ACC112 (cell line): ENCODE results near the gene LRRK1.

Experiments used
- H2AFZ ChIP-seq: fragments of 200-600 bp; sonication (generic); one replicate; pipeline ENCODE4 v1.6.0; 2017; ENCODE audit warnings: antibody characterized with exemption, low read length; ENCODE audit not compliant: unreplicated experiment
- H3K27ac ChIP-seq: fragments of 200-600 bp; sonication (generic); 2 replicates; pipeline ENCODE4 v1.5.1; 2014; ENCODE audit warnings: low read depth, mild to moderate bottlenecking, antibody characterized with exemption, low read length, moderate library complexity
- H3K27me3 ChIP-seq: fragments of 200-600 bp; sonication (generic); 2 replicates; pipeline ENCODE4 v1.6.1; 2014; ENCODE audit warnings: mild to moderate bottlenecking, antibody characterized with exemption, low read length, moderate library complexity, mixed read lengths; ENCODE audit not compliant: insufficient read depth
- H3K36me3 ChIP-seq: fragments of 200-600 bp; sonication (generic); 2 replicates; pipeline ENCODE4 v1.6.1; 2016; ENCODE audit warnings: mild to moderate bottlenecking, antibody characterized with exemption, low read length, moderate library complexity, mixed read lengths; ENCODE audit not compliant: insufficient read depth
- H3K4me1 ChIP-seq: fragments of 200-600 bp; sonication (generic); one replicate; pipeline ENCODE4 v1.6.1; 2016; ENCODE audit warnings: low read length, mixed read lengths; ENCODE audit not compliant: insufficient read depth, unreplicated experiment, control insufficient read depth
- H3K4me3 ChIP-seq: fragments of 200-600 bp; sonication (generic); 2 replicates; pipeline ENCODE4 v1.5.1; 2014; ENCODE audit warnings: mild to moderate bottlenecking, low read depth, low read length
- H3K79me2 ChIP-seq: fragments of 200-600 bp; sonication (generic); one replicate; pipeline ENCODE4 v1.6.0; 2016; ENCODE audit warnings: low read length; ENCODE audit not compliant: control insufficient read depth, unreplicated experiment, insufficient read depth

The LRRK1 gene

GRCh38 chr15:101100593-101101442, 181.7 kb downstream of the LRRK1 start:
- H3K79me2 ChIP-seq = no peaks in the 10 kb centered on the region
- H3K36me3 ChIP-seq = no peaks in the 10 kb centered on the region
- H3K4me3 ChIP-seq = no peak overlapping the region
- H3K27me3 ChIP-seq = no peaks in the 10 kb centered on the region
- peaks cover 14% of the 10 kb centered on the region for H3K4me1 ChIP-seq
- H3K27ac ChIP-seq = no peak overlapping the region
- H2AFZ ChIP-seq = no peak overlapping the region

- H3K79me2 ChIP-seq = no peaks in the 10 kb centered on the region
- no peak overlapping the region for H3K4me3 ChIP-seq
- H3K4me1 ChIP-seq = peaks cover 15% of the 10 kb centered on the region
- no peak overlapping the region for H2AFZ ChIP-seq
- no peaks in the 10 kb centered on the region for H3K36me3 ChIP-seq
- no peak overlapping the region for H3K27ac ChIP-seq
- no peaks in the 10 kb centered on the region for H3K27me3 ChIP-seq
These were observed 182.5 kb downstream of the LRRK1 start for GRCh38 chr15:101101676-101102075.

GRCh38 chr15:101102746-101103145, 183.6 kb downstream of the LRRK1 start:
- no peaks in the 10 kb centered on the region for H3K79me2 ChIP-seq

GRCh38 chr15:101103598-101103997, 184.4 kb downstream of the LRRK1 start:
- Histone ChIP-seq H3K27me3 (no peaks in the 10 kb centered on the region), H3K27ac (no peak overlapping the region), H3K4me1 (peaks cover 15% of the 10 kb centered on the region), H3K4me3 (no peak overlapping the region), H3K79me2 (no peaks in the 10 kb centered on the region), H3K36me3 (no peaks in the 10 kb centered on the region), H2AFZ (no peak overlapping the region)

More at GRCh38 chr15:101102746-101103145, 183.6 kb downstream of the LRRK1 start:
- Histone ChIP-seq H3K4me3 (no peak overlapping the region), H3K4me1 (peaks cover 15% of the 10 kb centered on the region), H3K27me3 (no peaks in the 10 kb centered on the region), H2AFZ (no peak overlapping the region), H3K36me3 (no peaks in the 10 kb centered on the region), H3K27ac (no peak overlapping the region)

GRCh38 chr15:101104141-101104540, 185.0 kb downstream of the LRRK1 start:
- Histone ChIP-seq H3K79me2 (no peaks in the 10 kb centered on the region), H2AFZ (no peak overlapping the region), H3K4me1 (peaks cover 15% of the 10 kb centered on the region), H3K27me3 (no peaks in the 10 kb centered on the region), H3K36me3 (no peaks in the 10 kb centered on the region), H3K4me3 (no peak overlapping the region), H3K27ac (no peak overlapping the region)

GRCh38 chr15:101105059-101105891, 186.1 kb downstream of the LRRK1 start:
- H2AFZ ChIP-seq = peak overlapping the region; percentile 41

GRCh38 chr15:101107101-101107500, 187.9 kb downstream of the LRRK1 start:
- Histone ChIP-seq H2AFZ (no peak overlapping the region), H3K4me3 (no peak overlapping the region), H3K79me2 (no peaks in the 10 kb centered on the region), H3K27ac (no peak overlapping the region), H3K36me3 (no peaks in the 10 kb centered on the region), H3K4me1 (peaks cover 15% of the 10 kb centered on the region), H3K27me3 (no peaks in the 10 kb centered on the region)

More at GRCh38 chr15:101105059-101105891, 186.1 kb downstream of the LRRK1 start:
- H3K79me2 ChIP-seq = no peaks in the 10 kb centered on the region
- H3K4me1 ChIP-seq = peaks cover 15% of the 10 kb centered on the region
- peak overlapping the region; percentile 55; the same call in 1 of the 2 replicates for H3K27ac ChIP-seq
- no peak overlapping the region for H3K4me3 ChIP-seq
- H3K27me3 ChIP-seq = no peaks in the 10 kb centered on the region
- no peaks in the 10 kb centered on the region for H3K36me3 ChIP-seq

GRCh38 chr15:101107625-101108460, 188.7 kb downstream of the LRRK1 start:
- no peak overlapping the region for H2AFZ ChIP-seq
- no peaks in the 10 kb centered on the region for H3K36me3 ChIP-seq
- no peaks in the 10 kb centered on the region for H3K79me2 ChIP-seq
- H3K4me3 ChIP-seq = no peak overlapping the region
- peaks cover 15% of the 10 kb centered on the region for H3K4me1 ChIP-seq
- H3K27ac ChIP-seq = no peak overlapping the region
- no peaks in the 10 kb centered on the region for H3K27me3 ChIP-seq

- no peaks in the 10 kb centered on the region for H3K79me2 ChIP-seq
- H3K36me3 ChIP-seq = no peaks in the 10 kb centered on the region
- no peak overlapping the region for H3K27ac ChIP-seq
- no peak overlapping the region for H3K4me3 ChIP-seq
- no peaks in the 10 kb centered on the region for H3K27me3 ChIP-seq
- peaks cover 15% of the 10 kb centered on the region for H3K4me1 ChIP-seq
- H2AFZ ChIP-seq = no peak overlapping the region
These were observed 189.3 kb downstream of the LRRK1 start for GRCh38 chr15:101108461-101108775.

- no peak overlapping the region for H2AFZ ChIP-seq
- H3K27ac ChIP-seq = no peak overlapping the region
- no peaks in the 10 kb centered on the region for H3K36me3 ChIP-seq
- peaks cover 15% of the 10 kb centered on the region for H3K4me1 ChIP-seq
- H3K79me2 ChIP-seq = no peaks in the 10 kb centered on the region
- no peaks in the 10 kb centered on the region for H3K27me3 ChIP-seq
- H3K4me3 ChIP-seq = no peak overlapping the region
These were observed 189.6 kb downstream of the LRRK1 start for GRCh38 chr15:101108791-101109190.
